Epithelial cell of esophagus (primary cell): Measurements from ENCODE around the gene DNAJB9.
A peak's percentile ranks its signal among the peaks of the same experiment; 100 is the strongest.

Source experiments
- DNase-seq: peaks from one replicate; pipeline ENCODE4 v3.0.0; 2010; ENCODE audit warnings: low read depth
- H3K4me3 ChIP-seq: 2 replicates; pipeline ENCODE4 v1.5.1; 2011; ENCODE audit warnings: mild to moderate bottlenecking, low read length, control low read depth
- CTCF ChIP-seq: IDR thresholded peaks from 2 replicates; pipeline ENCODE4 v1.5.1; 2011; ENCODE audit warnings: low read depth, mild to moderate bottlenecking, low read length, control low read depth, inconsistent platforms; ENCODE audit not compliant: insufficient read depth; ENCODE audit errors: missing control alignments

The DNAJB9 gene

GRCh38 chr7:108604307-108605077 is 34.8 kb downstream of the DNAJB9 start:
- H3K4me3 ChIP-seq = no peak overlapping the region
- DNase-seq = no peak
- no peak for TF ChIP-seq CTCF

GRCh38 chr7:108605559-108606201 is 36.0 kb downstream of the DNAJB9 start:
- no peak for DNase-seq
- TF ChIP-seq CTCF = no peak
- no peak overlapping the region for H3K4me3 ChIP-seq

GRCh38 chr7:108609643-108610042 is 40.0 kb downstream of the DNAJB9 start:
- no peak for DNase-seq
- no peak for TF ChIP-seq CTCF
- no peak overlapping the region for H3K4me3 ChIP-seq

- no peak overlapping the region for H3K4me3 ChIP-seq
- no peak for TF ChIP-seq CTCF
- peak; percentile 58 for DNase-seq
These were observed 41.6 kb downstream of the DNAJB9 start for GRCh38 chr7:108611268-108611667.

GRCh38 chr7:108613147-108613948 is 43.7 kb downstream of the DNAJB9 start:
- no peak overlapping the region for H3K4me3 ChIP-seq
- DNase-seq = peak; percentile 52
- TF ChIP-seq CTCF = peak; percentile 59

GRCh38 chr7:108613949-108614381 is 44.3 kb downstream of the DNAJB9 start:
- H3K4me3 ChIP-seq = no peak overlapping the region
- TF ChIP-seq CTCF = no peak
- DNase-seq = no peak
